BLaER1 treated with 17β-estradiol and CSF1 and Interleukin-3, amounts not matched to agents 10 nM and 100 nM (cell line): Measurements from ENCODE around the gene KRT31.
"Not testable (repeated sequence)": the region's sequence is repeated elsewhere in the genome, so short reads cannot be mapped to it uniquely, and the experiment has no call there.

Source experiments
- H3K27ac ChIP-seq, 11 experiments: shearing (Covaris generic); formaldehyde crosslinking; 2 replicates each; pipeline ENCODE4 v1.8.1; 2022
- H3K27me3 ChIP-seq, 11 experiments: shearing (Covaris generic); formaldehyde crosslinking; 2 replicates each; pipeline ENCODE4 v1.8.1; 2022
- H3K36me3 ChIP-seq, 11 experiments: shearing (Covaris generic); formaldehyde crosslinking; 2 replicates each; pipeline ENCODE4 v1.8.1; 2022
- H3K4me1 ChIP-seq, 10 experiments: shearing (Covaris generic); formaldehyde crosslinking; 2 replicates each; pipeline ENCODE4 v1.8.1; 2022
- H3K4me2 ChIP-seq, 11 experiments: shearing (Covaris generic); formaldehyde crosslinking; 2 replicates each; pipeline ENCODE4 v1.8.1; 2022
- H3K4me3 ChIP-seq, 10 experiments: shearing (Covaris generic); formaldehyde crosslinking; 2 replicates each; pipeline ENCODE4 v1.8.1; 2022
- H3K9ac ChIP-seq, 11 experiments: shearing (Covaris generic); formaldehyde crosslinking; 2 replicates each; pipeline ENCODE4 v1.8.1; 2022
- H3K9me3 ChIP-seq, 11 experiments: shearing (Covaris generic); formaldehyde crosslinking; replicated peaks in 1 of 11; 2 replicates each; pipeline ENCODE4 v1.8.1; 2022
- H4K20me1 ChIP-seq, 11 experiments: shearing (Covaris generic); formaldehyde crosslinking; 2 replicates each; pipeline ENCODE4 v1.8.1; 2022
- Cebpa-rat ChIP-seq, 11 experiments: shearing (Covaris generic); IDR thresholded peaks; 2 replicates each; pipeline ENCODE4 v1.8.1; 2022

The KRT31 gene

DNA sequence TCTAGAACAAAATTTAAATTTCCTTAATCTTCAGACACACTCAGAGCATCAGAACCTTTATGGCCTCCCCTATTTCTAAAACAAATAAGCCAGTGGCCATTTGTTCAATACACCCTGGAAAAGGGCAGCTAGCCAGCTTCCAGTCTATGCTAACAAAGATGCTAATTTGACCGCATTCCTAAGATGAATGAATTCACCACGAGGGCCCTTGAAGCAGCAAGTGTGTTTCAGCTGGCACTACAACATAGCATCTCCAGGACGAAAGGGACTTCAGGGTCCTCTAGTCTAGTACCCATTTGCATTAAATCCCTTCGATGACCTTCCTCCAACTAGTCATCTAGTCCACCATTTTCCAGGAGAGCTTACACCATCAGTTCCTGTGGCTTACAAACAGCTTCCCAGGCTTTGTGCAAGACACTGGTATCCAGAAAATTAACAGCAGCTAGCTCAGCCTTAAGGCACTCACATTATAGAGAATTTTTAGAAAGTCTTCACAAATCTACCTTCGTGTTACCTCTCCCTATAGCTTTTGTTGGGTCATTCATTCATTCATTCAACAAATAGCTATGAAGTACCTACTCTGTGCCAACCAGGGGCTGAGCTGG lies 16.0 kb upstream of the KRT31 start:
- no peaks in the 10 kb centered on the region for H3K27me3 ChIP-seq

DNA sequence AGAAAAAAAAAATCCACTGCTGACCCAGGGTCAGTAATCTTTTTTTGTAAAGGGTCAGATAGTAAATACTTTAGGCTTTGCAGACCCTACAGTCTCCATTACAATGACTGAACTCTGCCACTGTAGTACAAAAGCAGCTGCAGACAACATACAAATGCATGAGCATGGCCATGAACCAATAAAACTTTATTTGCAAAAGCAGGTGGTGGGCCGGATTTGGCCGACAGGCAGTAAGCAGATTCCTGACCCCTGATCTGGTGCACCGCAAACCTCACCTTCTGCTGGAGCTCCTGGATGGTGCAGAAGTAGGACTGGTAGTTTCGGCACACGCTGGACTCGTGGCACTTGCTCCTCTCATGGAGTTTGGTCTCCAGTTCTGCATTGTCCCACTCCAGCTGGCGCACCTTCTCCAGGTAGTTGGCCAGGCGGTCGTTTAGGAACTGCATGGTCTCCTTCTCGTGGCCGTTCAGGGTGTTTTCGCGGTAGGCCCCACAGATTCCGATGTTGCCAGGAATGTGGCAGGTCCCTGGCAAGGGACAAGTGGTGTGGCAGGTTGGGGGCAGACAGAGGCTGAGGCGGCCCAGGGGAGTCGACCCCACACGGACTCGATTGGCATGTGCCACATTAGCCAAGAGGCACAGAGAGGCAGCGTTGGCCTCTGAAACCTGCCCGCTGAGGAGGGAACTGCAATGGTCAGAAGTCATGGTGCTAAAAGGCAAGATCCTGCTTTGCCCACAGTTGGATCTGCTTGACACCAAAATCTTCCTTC lies 13.8 kb upstream of the KRT31 start:
- H3K4me3 ChIP-seq, result no peak overlapping the region
- H3K27ac ChIP-seq, result no peak overlapping the region
- TF ChIP-seq Cebpa-rat (IDR thresholded peaks at IDR 0.05), result no peak
- H3K4me1 ChIP-seq, result no peaks in the 10 kb centered on the region
- no peak overlapping the region for H3K9ac ChIP-seq
- no peaks in the 10 kb centered on the region for H3K27me3 ChIP-seq
- H4K20me1 ChIP-seq, result no peaks in the 10 kb centered on the region
- no peaks in the 10 kb centered on the region for H3K9me3 ChIP-seq
- no peaks in the 10 kb centered on the region for H3K36me3 ChIP-seq
- H3K4me2 ChIP-seq, result no peak overlapping the region

More for the DNA sequence above, 16.0 kb upstream of the KRT31 start:
- no peak overlapping the region for H3K27ac ChIP-seq
- H3K9ac ChIP-seq, result no peak overlapping the region
- no peak for TF ChIP-seq Cebpa-rat (IDR thresholded peaks at IDR 0.05)
- no peaks in the 10 kb centered on the region for H3K36me3 ChIP-seq
- no peaks in the 10 kb centered on the region for H4K20me1 ChIP-seq
- H3K4me2 ChIP-seq, result no peak overlapping the region
- H3K4me3 ChIP-seq, result no peak overlapping the region
- H3K4me1 ChIP-seq, result peaks cover 0 to 7% (median 2%) of the 10 kb centered on the region in 10 experiments; a peak in 8 of 20 replicates
- H3K9me3 ChIP-seq, result no peaks in the 10 kb centered on the region

DNA sequence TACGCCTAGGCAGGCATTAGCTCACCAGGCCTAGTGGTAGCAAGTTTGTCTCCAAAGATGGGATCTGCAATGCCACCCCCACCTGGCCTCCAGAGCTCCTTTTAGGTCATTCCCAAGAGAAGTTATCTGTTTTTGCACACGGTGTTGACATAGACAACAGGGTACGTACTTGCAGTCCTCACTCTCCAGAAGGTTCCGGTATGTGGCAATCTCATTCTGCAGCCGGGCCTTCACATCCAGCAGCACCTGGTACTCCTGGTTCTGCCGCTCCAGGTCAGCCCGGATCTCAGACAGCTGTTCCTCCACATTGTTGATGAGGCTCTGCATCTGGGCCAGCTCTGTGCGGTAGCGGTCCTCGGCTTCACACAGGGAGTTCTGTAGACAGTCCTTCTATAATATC lies 9.8 kb upstream of the KRT31 start:
- Histone ChIP-seq H3K27ac (no peak overlapping the region), H3K27me3 (no peaks in the 10 kb centered on the region), H3K4me1 (peaks cover 7 to 26% (median 10%) of the 10 kb centered on the region in 10 experiments; a peak in 19 of 20 replicates), H4K20me1 (no peaks in the 10 kb centered on the region), H3K4me3 (no peak overlapping the region), H3K9me3 (no peaks in the 10 kb centered on the region), H3K36me3 (no peaks in the 10 kb centered on the region), H3K4me2 (no peak overlapping the region), H3K9ac (no peak overlapping the region)
- TF ChIP-seq Cebpa-rat (IDR thresholded peaks at IDR 0.05), result no peak

DNA sequence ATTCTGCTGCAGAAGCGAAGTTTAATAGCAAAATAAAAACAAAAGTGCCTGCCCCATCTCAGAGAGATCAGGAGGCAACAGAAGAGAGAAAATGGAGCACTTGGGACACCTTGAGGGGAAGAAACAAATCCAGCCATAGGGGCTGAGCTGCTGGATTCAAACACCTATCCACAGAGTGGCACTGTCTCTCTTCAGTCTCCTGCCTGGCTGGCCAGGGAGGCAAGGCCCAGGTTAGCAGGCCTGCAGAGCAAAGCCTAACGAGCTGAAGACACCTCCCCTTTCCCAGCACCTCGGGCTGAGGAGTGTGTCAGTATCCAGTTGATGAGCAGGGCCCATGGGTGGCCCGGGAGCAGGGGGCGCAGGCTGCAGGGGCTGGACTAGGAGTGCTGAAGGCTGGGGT lies 8.8 kb upstream of the KRT31 start:
- Histone ChIP-seq H3K36me3 (no peaks in the 10 kb centered on the region), H3K27ac (no peak overlapping the region), H3K27me3 (no peaks in the 10 kb centered on the region), H3K9ac (no peak overlapping the region), H3K4me2 (no peak overlapping the region), H3K9me3 (no peaks in the 10 kb centered on the region), H4K20me1 (no peaks in the 10 kb centered on the region), H3K4me1 (peaks cover 7 to 29% (median 10%) of the 10 kb centered on the region in 10 experiments; a peak in 19 of 20 replicates), H3K4me3 (no peak overlapping the region)
- no peak for TF ChIP-seq Cebpa-rat (IDR thresholded peaks at IDR 0.05)

DNA sequence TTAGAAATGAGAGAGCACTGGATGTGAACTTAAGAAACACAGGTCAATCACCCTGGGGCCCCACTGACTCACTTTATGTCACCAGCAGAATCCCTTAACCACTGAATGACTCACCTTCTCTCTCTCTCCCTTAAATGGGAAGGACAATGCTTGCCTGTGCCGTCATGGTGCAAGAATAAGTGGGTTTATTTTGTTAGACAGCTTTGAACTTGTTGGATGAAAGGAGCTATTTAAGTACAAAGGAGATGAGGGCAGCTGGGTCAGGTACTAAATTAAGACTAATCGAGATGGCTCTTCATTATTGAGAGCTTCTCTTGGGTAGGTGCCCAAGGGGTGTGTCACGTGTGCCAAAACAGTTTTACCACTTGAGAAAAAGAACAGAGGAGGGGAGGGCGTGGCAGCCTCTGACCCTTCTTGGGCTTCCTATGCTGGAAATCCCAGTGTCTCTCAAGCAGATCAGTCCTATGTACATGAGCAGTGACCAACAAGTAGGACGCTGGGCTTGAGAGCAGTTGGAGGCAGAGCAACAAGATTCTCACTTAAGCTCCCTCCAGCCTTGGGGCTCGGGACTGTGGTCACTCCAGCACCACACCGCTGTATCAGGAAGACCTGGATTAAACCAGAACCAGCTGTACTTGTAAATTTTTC lies 6.7 kb upstream of the KRT31 start:
- Histone ChIP-seq H3K9ac (no peak overlapping the region), H3K4me1 (peaks cover 7 to 29% (median 10%) of the 10 kb centered on the region in 10 experiments; a peak in 19 of 20 replicates), H3K9me3 (no peaks in the 10 kb centered on the region), H4K20me1 (no peaks in the 10 kb centered on the region), H3K4me2 (peak overlapping the region; percentile 23 to 77 (median 55)), H3K27ac (peak overlapping the region in 2 of 11 experiments; percentile 3 to 46; a peak in 5 of 22 replicates), H3K36me3 (no peaks in the 10 kb centered on the region), H3K4me3 (no peak overlapping the region), H3K27me3 (no peaks in the 10 kb centered on the region)
- TF ChIP-seq Cebpa-rat (IDR thresholded peaks at IDR 0.05), result no peak

DNA sequence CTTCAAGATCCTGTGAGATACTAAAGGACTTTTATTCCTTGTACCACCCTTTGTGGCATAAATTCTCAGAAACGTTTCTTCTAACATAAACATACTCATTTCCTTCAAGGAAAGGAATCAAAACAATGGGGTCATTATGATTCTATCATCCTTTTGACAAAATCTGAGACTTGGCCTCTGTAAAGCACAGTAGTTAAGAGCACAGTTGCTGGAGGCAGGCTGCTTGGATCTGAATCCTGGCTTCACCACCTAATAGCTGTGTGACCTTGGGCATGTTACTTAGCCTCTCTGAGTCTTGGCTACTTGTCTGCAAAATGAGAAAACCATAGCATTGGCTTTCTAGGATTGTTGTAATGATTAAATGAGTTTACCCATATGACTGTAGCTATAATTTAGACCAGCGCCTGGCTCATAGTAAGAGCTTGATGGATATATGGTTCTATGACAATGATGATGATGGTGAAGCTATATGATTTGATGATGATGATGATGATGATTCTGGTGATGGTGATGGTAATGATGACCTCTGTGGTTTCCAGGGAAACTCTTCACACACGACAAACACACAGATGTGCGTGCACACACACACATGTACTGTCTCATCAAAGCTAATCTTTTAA lies 6.1 kb upstream of the KRT31 start:
- H3K4me3 ChIP-seq, result no peak overlapping the region
- no peaks in the 10 kb centered on the region for H3K36me3 ChIP-seq
- H3K27me3 ChIP-seq, result no peaks in the 10 kb centered on the region
- peak overlapping the region in 9 of 11 experiments; percentile 34 to 77 (median 57); a peak in 14 of 22 replicates for H3K4me2 ChIP-seq
- H4K20me1 ChIP-seq, result no peaks in the 10 kb centered on the region
- H3K9me3 ChIP-seq, result no peaks in the 10 kb centered on the region
- H3K9ac ChIP-seq, result no peak overlapping the region
- no peak for TF ChIP-seq Cebpa-rat (IDR thresholded peaks at IDR 0.05)
- peaks cover 7 to 29% (median 10%) of the 10 kb centered on the region in 10 experiments; a peak in 19 of 20 replicates for H3K4me1 ChIP-seq
- H3K27ac ChIP-seq, result peak overlapping the region in 1 of 11 experiments; percentile 23; a peak in 1 of 22 replicates

DNA sequence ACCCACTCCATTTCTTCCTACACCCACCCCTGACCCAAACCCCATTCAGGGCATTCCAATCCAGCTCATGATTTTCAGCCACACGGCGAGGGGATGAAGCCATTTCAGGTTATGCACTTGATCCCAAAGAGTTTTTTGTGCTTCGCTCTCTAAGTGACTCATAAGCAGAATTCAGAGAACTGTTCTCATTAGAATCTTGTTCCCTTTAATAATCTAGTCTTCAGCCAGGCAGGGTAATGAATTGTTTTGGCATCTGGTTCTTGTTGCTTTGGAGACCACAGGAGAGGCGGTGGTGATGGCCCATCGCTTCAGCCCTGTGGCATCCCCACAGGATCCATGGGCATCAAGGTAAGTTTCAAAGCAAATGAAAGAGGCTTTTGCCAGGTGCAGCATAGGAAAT lies 4.8 kb upstream of the KRT31 start:
- Histone ChIP-seq H3K4me3 (no peak overlapping the region), H3K9ac (no peak overlapping the region), H4K20me1 (no peaks in the 10 kb centered on the region), H3K36me3 (no peaks in the 10 kb centered on the region), H3K9me3 (no peaks in the 10 kb centered on the region), H3K27ac (peak overlapping the region in 1 of 11 experiments; percentile 5; a peak in 1 of 22 replicates), H3K4me1 (peaks cover 7 to 36% (median 10%) of the 10 kb centered on the region in 10 experiments; a peak in 19 of 20 replicates), H3K4me2 (peak overlapping the region in 1 of 11 experiments; percentile 25; a peak in 1 of 22 replicates), H3K27me3 (no peaks in the 10 kb centered on the region)
- no peak for TF ChIP-seq Cebpa-rat (IDR thresholded peaks at IDR 0.05)

DNA sequence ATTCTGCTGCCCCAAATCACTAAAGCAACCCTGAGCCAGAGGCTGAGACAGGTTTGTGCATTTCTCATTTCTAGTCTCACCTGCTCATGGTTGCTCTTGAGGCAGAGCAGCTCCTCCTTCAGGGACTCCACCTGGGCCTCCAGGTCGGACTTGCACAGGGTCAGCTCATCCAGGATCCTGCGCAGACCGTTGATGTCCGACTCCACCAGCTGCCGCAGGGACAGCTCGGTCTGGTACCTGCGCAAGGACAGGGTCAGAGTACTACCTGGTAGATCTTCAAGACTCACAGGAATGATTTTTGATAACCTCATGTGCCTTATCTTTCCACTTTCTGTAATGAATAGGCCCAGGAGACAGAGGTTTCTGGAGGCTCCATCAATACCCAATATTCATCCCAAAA lies 1.1 kb downstream of the KRT31 start:
- H3K9me3 ChIP-seq, result no peaks in the 10 kb centered on the region
- TF ChIP-seq Cebpa-rat (IDR thresholded peaks at IDR 0.05), result no peak
- peaks cover 0 to 17% (median 0%) of the 10 kb centered on the region in 10 experiments; a peak in 7 of 20 replicates for H3K4me1 ChIP-seq
- H3K27me3 ChIP-seq, result no peaks in the 10 kb centered on the region
- H3K36me3 ChIP-seq, result no peaks in the 10 kb centered on the region
- no peak overlapping the region for H3K9ac ChIP-seq
- no peak overlapping the region for H3K4me3 ChIP-seq
- no peak overlapping the region; a peak in 1 of 22 replicates for H3K27ac ChIP-seq
- H4K20me1 ChIP-seq, result no peaks in the 10 kb centered on the region
- H3K4me2 ChIP-seq, result peak overlapping the region in 3 of 11 experiments; percentile 29 to 66 (median 51); a peak in 6 of 22 replicates

DNA sequence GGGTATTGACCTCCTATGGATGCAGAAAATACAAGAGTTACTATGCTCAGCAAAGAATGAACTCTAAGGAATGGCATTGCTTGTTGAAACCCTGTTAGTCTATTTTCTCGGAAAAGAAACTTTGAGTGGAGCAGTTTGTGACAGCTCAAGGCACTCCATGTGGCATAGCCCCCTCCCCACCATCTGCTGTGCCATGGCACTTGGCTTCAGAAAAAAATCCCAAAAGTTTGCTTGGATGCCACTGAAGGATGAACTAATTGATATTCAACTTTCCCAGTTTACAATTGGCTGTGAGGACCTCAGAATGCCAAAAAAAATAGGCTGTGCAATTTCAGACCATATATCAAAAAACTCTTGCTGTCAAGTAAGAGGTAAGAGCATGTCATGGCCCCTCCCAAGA lies 1.8 kb downstream of the KRT31 start:
- no peaks in the 10 kb centered on the region for H3K9me3 ChIP-seq
- TF ChIP-seq Cebpa-rat (IDR thresholded peaks at IDR 0.05), result no peak
- no peak overlapping the region for H3K27ac ChIP-seq
- H3K4me3 ChIP-seq, result no peak overlapping the region
- H3K9ac ChIP-seq, result no peak overlapping the region
- no peaks in the 10 kb centered on the region for H4K20me1 ChIP-seq
- no peaks in the 10 kb centered on the region for H3K27me3 ChIP-seq
- no peak overlapping the region for H3K4me2 ChIP-seq
- peaks cover 0 to 17% (median 0%) of the 10 kb centered on the region in 10 experiments; a peak in 7 of 20 replicates for H3K4me1 ChIP-seq
- no peaks in the 10 kb centered on the region for H3K36me3 ChIP-seq

DNA sequence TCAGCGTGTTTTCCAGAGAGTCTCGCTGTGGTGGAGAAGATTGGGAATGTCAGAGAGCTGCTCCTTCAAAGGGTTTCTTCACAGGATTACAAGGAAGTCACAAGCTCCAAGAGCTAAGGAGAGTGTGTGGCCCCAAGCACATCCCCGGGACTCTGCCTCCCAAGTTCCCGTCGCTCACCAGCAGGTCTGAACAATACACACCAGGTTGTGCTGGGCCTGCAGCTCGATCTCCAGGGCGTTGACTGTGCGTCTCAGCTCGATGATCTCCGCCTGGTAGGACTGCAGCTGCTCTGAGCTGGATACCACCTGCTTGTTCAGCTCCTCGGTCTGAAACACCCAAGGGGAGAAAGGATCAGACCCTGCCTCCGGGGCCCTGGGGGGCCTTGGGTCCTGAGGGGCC lies 2.4 kb downstream of the KRT31 start:
- H3K9me3 ChIP-seq, H3K27ac ChIP-seq, H3K9ac ChIP-seq, H3K27me3 ChIP-seq, H3K36me3 ChIP-seq, H3K4me2 ChIP-seq, H3K4me3 ChIP-seq, H4K20me1 ChIP-seq: not testable (repeated sequence)
- H3K4me1 ChIP-seq, result peaks cover 0 to 17% (median 0%) of the 10 kb centered on the region in 10 experiments; a peak in 7 of 20 replicates
